Mammary epithelial cell (primary cell): ENCODE measurements around the gene NF1.

Experiments
- CTCF ChIP-seq, 2 donors: IDR thresholded peaks in 1 of 2; conservative IDR thresholded peaks in 1 of 2; 2 replicates each; pipeline ENCODE4 v1.5.1; 2011 to 2012; ENCODE audit warnings: inconsistent platforms in 2 of 2, low read length in 2 of 2, mild to moderate bottlenecking in 2 of 2, control low read depth in 1 of 2, low read depth in 1 of 2; ENCODE audit not compliant: insufficient read depth in 1 of 2; ENCODE audit errors: extremely low read depth in 1 of 2
- EZH2 ChIP-seq: IDR thresholded peaks from 2 replicates; pipeline ENCODE4 v1.6.1; 2012; ENCODE audit warnings: low read length, inconsistent platforms, borderline replicate concordance

GRCh38 chr17:31328160-31328535, 233.4 kb downstream of the NF1 start:
- TF ChIP-seq EZH2 (no peak), CTCF (conservative IDR thresholded peaks at IDR 0.05 in 1 of 2, IDR thresholded peaks at IDR 0.05 in 1 of 2; ENCODE audit: extremely low read depth in 1 of 2, insufficient read depth in 1 of 2, low read depth in 1 of 2, low read length in 2 of 2) (no peak)
